H1 (cell line): ENCODE results near the gene BMERB1. TPM values are rescaled to one million over a fixed set of nuclear protein-coding genes. Genes with fewer than 3 reads are reported as not detected.

Experiments used
- CTCF ChIA-PET: fragments of 300-600 bp; sonication (Branson Sonifier 250); formaldehyde crosslinking; loops from one replicate; lab custom pipeline; 2021; ENCODE audit not compliant: partially characterized antibody; lab: Charles Lee
- POLR2A ChIA-PET: fragments of 300-600 bp; sonication (Branson Sonifier 250); formaldehyde crosslinking; loops from one replicate; lab custom pipeline; 2021; ENCODE audit warnings: inconsistent platforms; ENCODE audit not compliant: partially characterized antibody; lab: Charles Lee
- DNase-seq, 2 experiments: peaks; one replicate each; pipeline versions ENCODE4 v3.0.0 to v3.0.0-alpha.2; 2010 to 2022; ENCODE audit warnings: low spot score in 2 of 2, low read depth in 1 of 2, mixed read lengths in 1 of 2
- FAIRE-seq: peaks from 2 replicates; lab custom pipeline; 2011; peaks lifted over from hg19 to GRCh38; lab: Jason Lieb, UNC
- H2AFZ ChIP-seq: 2 replicates; pipeline ENCODE4 v1.8.1; 2012; ENCODE audit warnings: low read length, inconsistent platforms
- H2AK5ac ChIP-seq: 2 replicates; pipeline ENCODE4 v1.6.1; 2013; ENCODE audit warnings: low read depth, low read length
- H2BK120ac ChIP-seq: replicated peaks from 2 replicates; pipeline ENCODE3; 2013; ENCODE audit warnings: low read depth, low read length, inconsistent platforms
- H2BK12ac ChIP-seq: 2 replicates; pipeline ENCODE4 v1.6.1; 2013; ENCODE audit warnings: low read depth, low read length
- H2BK15ac ChIP-seq: 2 replicates; pipeline ENCODE4 v1.6.1; 2013; ENCODE audit warnings: low read length
- H2BK20ac ChIP-seq: 2 replicates; pipeline ENCODE4 v1.6.1; 2013; ENCODE audit warnings: low read length
- H2BK5ac ChIP-seq: 2 replicates; pipeline ENCODE4 v1.6.1; 2013; ENCODE audit warnings: low read depth, low read length
- H3K14ac ChIP-seq: 2 replicates; pipeline ENCODE4 v1.6.1; 2013; ENCODE audit warnings: inconsistent platforms; ENCODE audit not compliant: insufficient read length
- H3K18ac ChIP-seq: 2 replicates; pipeline ENCODE4 v1.6.1; 2013; ENCODE audit warnings: low read length; ENCODE audit errors: extremely low read depth
- H3K23ac ChIP-seq: 2 replicates; pipeline ENCODE4 v1.6.1; 2013; ENCODE audit warnings: inconsistent platforms; ENCODE audit not compliant: insufficient read length
- H3K23me2 ChIP-seq: 2 replicates; pipeline ENCODE4 v1.6.1; 2013; ENCODE audit warnings: low read depth, low read length
- H3K27ac ChIP-seq: 2 replicates; pipeline ENCODE4 v1.6.1; 2011; ENCODE audit warnings: low read depth, low read length, inconsistent platforms
- H3K27me3 ChIP-seq, 4 experiments: replicated peaks in 1 of 4; 1 replicate in 1 of 4; 2 replicates in 3 of 4; pipeline versions ENCODE4 v1.6.1 to v1.8.1; 2011 to 2013; ENCODE audit warnings: low read length in 3 of 4, mild to moderate bottlenecking in 3 of 4, inconsistent platforms in 2 of 4, mixed read lengths in 2 of 4, moderate library complexity in 1 of 4; ENCODE audit not compliant: control insufficient read depth in 3 of 4, insufficient read depth in 3 of 4; ENCODE audit errors: extremely low read depth in 1 of 4
- H3K36me3 ChIP-seq, 4 experiments: 2 replicates each; pipeline versions ENCODE4 v1.6.1 to v1.8.1; 2011 to 2013; ENCODE audit warnings: mild to moderate bottlenecking in 4 of 4, low read length in 3 of 4, moderate library complexity in 2 of 4, control low read depth in 1 of 4, inconsistent platforms in 1 of 4; ENCODE audit not compliant: insufficient read depth in 4 of 4, control insufficient read depth in 2 of 4
- H3K4ac ChIP-seq: replicated peaks from 2 replicates; pipeline ENCODE3; 2013; ENCODE audit warnings: low read length, low read depth, mixed read lengths, inconsistent platforms; ENCODE audit not compliant: insufficient read length
- H3K4me1 ChIP-seq, 4 experiments: replicated peaks in 1 of 4; 1 replicate in 1 of 4; 2 replicates in 3 of 4; pipeline versions ENCODE4 v1.6.1 to v1.8.1; 2011 to 2013; ENCODE audit warnings: low read length in 3 of 4, inconsistent platforms in 2 of 4, mixed read lengths in 1 of 4; ENCODE audit not compliant: insufficient read depth in 4 of 4, control insufficient read depth in 3 of 4
- H3K4me2 ChIP-seq, 2 experiments: 2 replicates each; pipeline versions ENCODE4 v1.6.1 to v1.8.1; 2011 to 2013; ENCODE audit warnings: low read depth in 2 of 2, low read length in 2 of 2, control low read depth in 1 of 2, inconsistent platforms in 1 of 2, mild to moderate bottlenecking in 1 of 2; ENCODE audit not compliant: insufficient read depth in 1 of 2
- H3K4me3 ChIP-seq, 4 experiments: fragments of 200-600, 300-600 bp in 1 of 4; sonication (generic), shearing (Covaris generic), sonication (Bioruptor Twin) in 1 of 4; 2 replicates each; pipeline versions ENCODE4 v1.5.1 to v1.8.1; 2011 to 2016; ENCODE audit warnings: low read length in 4 of 4, low read depth in 3 of 4, control low read depth in 2 of 4, inconsistent platforms in 2 of 4, mild to moderate bottlenecking in 2 of 4, mixed read lengths in 1 of 4, moderate library complexity in 1 of 4; ENCODE audit not compliant: insufficient read depth in 2 of 4; ENCODE audit errors: extremely low read depth in 1 of 4
- H3K56ac ChIP-seq: replicated peaks from 2 replicates; pipeline ENCODE3; 2013; ENCODE audit warnings: low read depth, mild to moderate bottlenecking, mixed read lengths, low read length, inconsistent platforms; ENCODE audit not compliant: insufficient read length
- H3K79me1 ChIP-seq: 2 replicates; pipeline ENCODE4 v1.6.1; 2013; ENCODE audit warnings: low read depth, low read length, control low read depth
- H3K79me2 ChIP-seq, 2 experiments: 2 replicates each; pipeline versions ENCODE4 v1.6.1 to v1.8.1; 2012 to 2013; ENCODE audit warnings: low read length in 2 of 2, mild to moderate bottlenecking in 2 of 2, inconsistent platforms in 1 of 2; ENCODE audit not compliant: insufficient read depth in 2 of 2, control insufficient read depth in 1 of 2
- H3K9ac ChIP-seq, 4 experiments: replicated peaks in 1 of 4; 1 replicate in 1 of 4; 2 replicates in 3 of 4; pipeline versions ENCODE4 v1.6.1 to v1.8.1; 2011 to 2013; ENCODE audit warnings: low read depth in 3 of 4, low read length in 3 of 4, control low read depth in 2 of 4, mild to moderate bottlenecking in 2 of 4, moderate library complexity in 2 of 4, inconsistent platforms in 1 of 4; ENCODE audit errors: extremely low read depth in 1 of 4
- H3K9me3 ChIP-seq, 2 experiments: 2 replicates each; pipeline versions ENCODE4 v1.6.1 to v1.8.1; 2012 to 2013; ENCODE audit warnings: mild to moderate bottlenecking in 2 of 2, moderate library complexity in 2 of 2, control low read depth in 1 of 2, inconsistent platforms in 1 of 2, low read depth in 1 of 2, low read length in 1 of 2, mixed read lengths in 1 of 2; ENCODE audit not compliant: insufficient read depth in 2 of 2
- H4K20me1 ChIP-seq, 2 experiments: replicated peaks in 1 of 2; 2 replicates each; pipeline versions ENCODE3 to v1.8.1; 2011 to 2013; ENCODE audit warnings: inconsistent platforms in 2 of 2, low read length in 2 of 2, mild to moderate bottlenecking in 1 of 2; ENCODE audit not compliant: insufficient read depth in 2 of 2, control insufficient read depth in 1 of 2
- H4K5ac ChIP-seq: 2 replicates; pipeline ENCODE4 v1.6.1; 2013; ENCODE audit warnings: low read length, low read depth, mixed read lengths, inconsistent platforms; ENCODE audit not compliant: insufficient read length
- H4K8ac ChIP-seq: 2 replicates; pipeline ENCODE4 v1.8.0; 2013; ENCODE audit warnings: mild to moderate bottlenecking, moderate library complexity, low read length, inconsistent platforms; ENCODE audit not compliant: insufficient read depth; ENCODE audit errors: extremely low read depth
- H4K91ac ChIP-seq: replicated peaks from 2 replicates; pipeline ENCODE3; 2013; ENCODE audit warnings: low read length, mixed read lengths, inconsistent platforms; ENCODE audit not compliant: insufficient read length
- CBX5 ChIP-seq: fragments of 300-800, 300-1000 bp; sonication (generic); IDR thresholded peaks from 2 replicates; pipeline ENCODE4 v1.7.1; 2016; ENCODE audit warnings: antibody characterized with exemption, low read length, low read depth
- CBX8 ChIP-seq: fragments of 300-800, 300-1000 bp; sonication (generic); IDR thresholded peaks from 2 replicates; pipeline ENCODE4 v1.7.1; 2016; ENCODE audit warnings: low read depth, low read length, borderline replicate concordance
- CHD2 ChIP-seq: IDR thresholded peaks from 2 replicates; pipeline ENCODE4 v1.6.1; 2012; ENCODE audit warnings: low read length, improper control_type of control experiment
- CTBP2 ChIP-seq: IDR thresholded peaks from 2 replicates; pipeline ENCODE4 v1.7.0; 2011; ENCODE audit warnings: borderline replicate concordance, mild to moderate bottlenecking, moderate library complexity, mixed read lengths, low read length; ENCODE audit not compliant: insufficient read depth, insufficient read length
- EP300 ChIP-seq, 2 experiments: IDR thresholded peaks; 1 replicate in 1 of 2; 2 replicates in 1 of 2; pipeline ENCODE4 v1.6.1; 2011 to 2012; ENCODE audit warnings: low read depth in 2 of 2, low read length in 2 of 2, mild to moderate bottlenecking in 2 of 2, borderline replicate concordance in 1 of 2, inconsistent platforms in 1 of 2, moderate library complexity in 1 of 2
- HDAC6 ChIP-seq: IDR thresholded peaks from one replicate; pipeline ENCODE4 v1.7.1; 2012; ENCODE audit warnings: low read depth, mild to moderate bottlenecking, inconsistent platforms, low read length, moderate library complexity
- JUND ChIP-seq: IDR thresholded peaks from 2 replicates; pipeline ENCODE4 v1.6.1; 2011; ENCODE audit warnings: mild to moderate bottlenecking, improper control_type of control experiment, low read length
- KDM5A ChIP-seq: fragments of 200-600 bp; IDR thresholded peaks from 2 replicates; pipeline ENCODE4 v1.7.1; 2012; ENCODE audit warnings: mild to moderate bottlenecking, low read length, inconsistent platforms, mixed read lengths
- NRF1 ChIP-seq: IDR thresholded peaks from 2 replicates; pipeline ENCODE4 v1.6.1; 2011; ENCODE audit warnings: mild to moderate bottlenecking, low read depth, low read length, improper control_type of control experiment
- POU5F1 ChIP-seq: IDR thresholded peaks from 2 replicates; pipeline ENCODE4 v1.6.1; 2011; ENCODE audit warnings: low read depth, mild to moderate bottlenecking, low read length, moderate library complexity
- RAD21 ChIP-seq, 2 experiments: IDR thresholded peaks in 1 of 2; conservative IDR thresholded peaks in 1 of 2; 2 replicates each; pipeline ENCODE4 v1.6.1; 2011; ENCODE audit warnings: low read depth in 2 of 2, low read length in 2 of 2, improper control_type of control experiment in 1 of 2, inconsistent platforms in 1 of 2, mild to moderate bottlenecking in 1 of 2, moderate library complexity in 1 of 2
- RBBP5 ChIP-seq: IDR thresholded peaks from 2 replicates; pipeline ENCODE4 v1.7.1; 2012; ENCODE audit warnings: low read depth, mild to moderate bottlenecking, inconsistent platforms, low read length, moderate library complexity, borderline replicate concordance
- SAP30 ChIP-seq: fragments of 300-600 bp; sonication (generic); IDR thresholded peaks from 2 replicates; pipeline ENCODE4 v1.7.1; 2012; ENCODE audit warnings: low read length, moderate library complexity, mild to moderate bottlenecking, inconsistent platforms; ENCODE audit not compliant: insufficient read depth, insufficient replicate concordance
- TBP ChIP-seq: IDR thresholded peaks from 2 replicates; pipeline ENCODE4 v1.6.1; 2011; ENCODE audit warnings: low read depth, low read length, improper control_type of control experiment
- WGBS, 2 experiments: shearing (Covaris generic) in 1 of 2; methylation state at CpG; one replicate each; pipeline versions ENCODE4 v1.1.6 to v1.1.7; 2013 to 2015; ENCODE audit warnings: low lambda C conversion rate in 2 of 2, mixed read lengths in 2 of 2, inconsistent platforms in 1 of 2, low coverage in 1 of 2, missing lambda C conversion rate in 1 of 2; ENCODE audit not compliant: insufficient replicate concordance in 2 of 2, insufficient coverage in 1 of 2, insufficient read length in 1 of 2; ENCODE audit errors: extremely low coverage in 1 of 2, missing lambda C conversion rate in 1 of 2; 5-methylcytosine and 5-hydroxymethylcytosine counted together
- polyA plus RNA-seq, 7 experiments: library from polyadenylated mRNA; depleted of rRNA in 3 of 7; stranded (reverse) in 5 of 7; unstranded in 2 of 7; fragments of >200 nt in 5 of 7; fragments of 200-250 nt in 2 of 7; gene quantifications; 1 replicate in 5 of 7; 2 replicates in 1 of 7; 4 replicates in 1 of 7; pipeline versions ENCODE4 v1.2.1 to v1.2.3, GENCODE V29; 2011 to 2013; ENCODE audit warnings: missing spikeins in 2 of 7, mixed read lengths in 2 of 7
- total RNA-seq: library from RNA; stranded (reverse); fragmentation: NEBNext Ultra II Directional; extraction: Animal tissue kit (Norgen Biotek cat#: 25700); gene quantifications from 2 replicates; pipeline ENCODE4 v1.2.1, GENCODE V29; 2021

The BMERB1 gene
- total and polyA plus RNA-seq, 2 of the 8 experiments (the other 6 are each of a cell fraction or from before 2014, with no cell fraction given) = 23.5 to 27.1 TPM

DNA sequence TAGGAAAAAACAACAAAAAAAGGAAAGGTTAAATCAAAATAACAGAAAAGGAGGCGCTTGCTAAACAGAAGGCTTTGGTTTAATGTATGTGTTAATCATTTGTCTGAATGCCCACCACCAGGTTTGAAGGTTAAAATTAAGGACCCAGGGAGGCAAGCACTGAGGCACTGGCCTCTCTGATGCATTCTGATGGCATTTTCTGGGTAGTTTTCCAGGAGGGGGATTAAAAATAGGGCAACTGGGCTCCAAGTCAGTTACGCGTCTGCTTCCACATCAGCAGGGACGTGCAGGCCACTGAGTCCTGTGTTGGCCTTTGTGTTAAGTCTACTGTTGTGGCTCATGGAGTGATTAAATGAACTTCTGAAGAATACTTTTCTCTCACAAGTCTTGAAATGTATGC is 181.6 kb downstream of the BMERB1 start:
- peaks cover 2 to 3% of the 10 kb centered on the region in 2 experiments for H4K20me1 ChIP-seq
- TF ChIP-seq JUND (no peak), RBBP5 (no peak), KDM5A (no peak), POU5F1 (no peak), EP300 (IDR thresholded peaks at IDR 0.05; ENCODE audit: borderline replicate concordance in 1 of 2, low read depth in 2 of 2, low read length in 2 of 2) (no peak), CTBP2 (no peak), CBX5 (no peak), CBX8 (no peak), NRF1 (no peak), HDAC6 (no peak), TBP (no peak), CHD2 (no peak), RAD21 (IDR thresholded peaks at IDR 0.05 in 1 of 2, conservative IDR thresholded peaks at IDR 0.05 in 1 of 2; ENCODE audit: low read depth in 2 of 2, low read length in 2 of 2) (no peak), SAP30 (no peak)

More for the DNA sequence above, 181.6 kb downstream of the BMERB1 start:
- H3K27me3 ChIP-seq = no peaks in the 10 kb centered on the region
- POLR2A ChIA-PET = interaction anchor here (0.6 kb wide), 1 partner anchor 1006 kb away, joined by 3 read pairs; no protein-coding TSS in a partner anchor
- H2BK15ac ChIP-seq = no peak overlapping the region
- H2AFZ ChIP-seq = no peak overlapping the region
- no peak overlapping the region for H3K56ac ChIP-seq
- H3K4me1 ChIP-seq = no peaks in the 10 kb centered on the region
- CTCF ChIA-PET = no interaction called here
- H4K8ac ChIP-seq = no peak overlapping the region
- no peak overlapping the region for H2BK5ac ChIP-seq
- H3K14ac ChIP-seq = no peak overlapping the region
- H3K9ac ChIP-seq = no peak overlapping the region
- H3K36me3 ChIP-seq = peaks cover 7 to 60% (median 49%) of the 10 kb centered on the region in 4 experiments; a peak in 7 of 8 replicates
- no peaks in the 10 kb centered on the region for H3K79me2 ChIP-seq
- H3K4ac ChIP-seq = no peak overlapping the region
- 99% methylated on average over 4 of the region's 4 CpGs; no CpG with 5 or more reads in 1 of the 2 experiments for WGBS, 2 experiments
- no peak overlapping the region for H3K23ac ChIP-seq
- no peak overlapping the region for H2BK20ac ChIP-seq
- H3K18ac ChIP-seq = no peak overlapping the region
- no peak overlapping the region for H4K5ac ChIP-seq
- no peak overlapping the region for H3K4me2 ChIP-seq
- H4K91ac ChIP-seq = no peak overlapping the region
- H2BK120ac ChIP-seq = no peak overlapping the region
- H3K23me2 ChIP-seq = no peaks in the 10 kb centered on the region
- H2AK5ac ChIP-seq = no peak overlapping the region
- no peaks in the 10 kb centered on the region for H3K9me3 ChIP-seq
- DNase-seq = no peak
- H3K27ac ChIP-seq = no peak overlapping the region
- no peak overlapping the region for H3K4me3 ChIP-seq
- no peaks in the 10 kb centered on the region for H3K79me1 ChIP-seq
- no peak overlapping the region for H2BK12ac ChIP-seq
- no peak for FAIRE-seq
